GM12891 (cell line): Measurements from ENCODE around the gene NBAS.

ENCODE experiments used
- DNase-seq: peaks from one replicate; pipeline ENCODE4 v3.0.0; 2011; ENCODE audit warnings: low spot score; ENCODE audit not compliant: insufficient read length
- FAIRE-seq: peaks from 2 replicates; lab custom pipeline; 2011; peaks lifted over from hg19 to GRCh38; lab: Jason Lieb, UNC
- PAX5 ChIP-seq: IDR thresholded peaks from 2 replicates; pipeline ENCODE4 v1.6.1; 2011; ENCODE audit warnings: low read length, moderate library complexity, mild to moderate bottlenecking; ENCODE audit not compliant: insufficient read depth, severe bottlenecking
- POLR2A ChIP-seq: IDR thresholded peaks from 2 replicates; pipeline ENCODE4 v1.6.1; 2011; ENCODE audit warnings: low read depth, low read length, control low read depth
- POLR2AphosphoS5 ChIP-seq: IDR thresholded peaks from 2 replicates; pipeline ENCODE4 v1.6.1; 2011; ENCODE audit warnings: low read depth, low read length, control low read depth
- POU2F2 ChIP-seq: IDR thresholded peaks from 2 replicates; pipeline ENCODE4 v1.6.1; 2011; ENCODE audit warnings: low read depth, mild to moderate bottlenecking, control low read depth, low read length, moderate library complexity
- SPI1 ChIP-seq: IDR thresholded peaks from 2 replicates; pipeline ENCODE4 v1.6.1; 2011; ENCODE audit warnings: low read depth, low read length, control low read depth
- TAF1 ChIP-seq: IDR thresholded peaks from 2 replicates; pipeline ENCODE4 v1.6.1; 2011; ENCODE audit warnings: low read depth, low read length, control low read depth

Gene NBAS

GRCh38 chr2:15120631-15121030 is 440.5 kb downstream of the NBAS start:
- DNase-seq (no peak), FAIRE-seq (no peak)
- TF ChIP-seq POLR2AphosphoS5 (no peak), TAF1 (no peak)

- DNase-seq (no peak), FAIRE-seq (no peak)
- TF ChIP-seq SPI1 (no peak), POLR2AphosphoS5 (no peak), POLR2A (no peak), TAF1 (no peak), POU2F2 (no peak), PAX5 (no peak)
Observed at GRCh38 chr2:15119722-15120175, 441.4 kb downstream of the NBAS start.

DNA sequence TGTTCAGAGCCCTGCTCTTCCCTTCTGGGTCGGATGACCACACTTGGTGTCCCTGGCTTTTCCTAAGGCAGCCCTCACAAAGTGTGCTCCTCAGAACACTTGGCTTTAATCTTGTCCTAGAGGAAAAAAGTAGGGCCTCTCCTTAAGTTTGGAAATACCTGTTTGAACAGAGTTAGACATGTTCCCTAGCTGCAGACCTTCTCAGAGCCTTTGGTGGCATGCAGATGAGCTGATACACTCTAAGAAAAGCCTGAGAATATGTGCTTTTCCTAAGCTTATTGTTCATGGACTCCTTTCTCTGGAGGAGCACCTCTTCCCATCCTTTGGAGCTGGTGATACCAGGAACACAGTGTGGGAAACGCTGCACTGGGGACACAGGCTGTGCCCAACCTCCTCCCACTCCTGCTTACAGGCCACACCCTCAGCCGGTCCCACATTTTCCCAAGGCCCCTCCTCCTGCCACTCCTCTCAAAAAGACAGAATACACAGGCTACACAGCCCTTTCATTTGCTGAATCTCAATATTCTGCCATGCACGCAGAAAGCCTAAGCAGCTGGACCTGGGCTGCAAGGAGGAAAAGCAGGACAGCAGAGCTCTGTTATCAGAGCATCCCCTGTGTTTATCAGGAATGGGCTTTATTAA is 443.6 kb downstream of the NBAS start:
- FAIRE-seq: no peak
- no peak for DNase-seq
- no peak for TF ChIP-seq SPI1
- TF ChIP-seq TAF1: no peak
- no peak for TF ChIP-seq POU2F2
- TF ChIP-seq PAX5: no peak
- no peak for TF ChIP-seq POLR2A
- TF ChIP-seq POLR2AphosphoS5: no peak
